ENCODE results near the gene KRTAP4-3.

DNA sequence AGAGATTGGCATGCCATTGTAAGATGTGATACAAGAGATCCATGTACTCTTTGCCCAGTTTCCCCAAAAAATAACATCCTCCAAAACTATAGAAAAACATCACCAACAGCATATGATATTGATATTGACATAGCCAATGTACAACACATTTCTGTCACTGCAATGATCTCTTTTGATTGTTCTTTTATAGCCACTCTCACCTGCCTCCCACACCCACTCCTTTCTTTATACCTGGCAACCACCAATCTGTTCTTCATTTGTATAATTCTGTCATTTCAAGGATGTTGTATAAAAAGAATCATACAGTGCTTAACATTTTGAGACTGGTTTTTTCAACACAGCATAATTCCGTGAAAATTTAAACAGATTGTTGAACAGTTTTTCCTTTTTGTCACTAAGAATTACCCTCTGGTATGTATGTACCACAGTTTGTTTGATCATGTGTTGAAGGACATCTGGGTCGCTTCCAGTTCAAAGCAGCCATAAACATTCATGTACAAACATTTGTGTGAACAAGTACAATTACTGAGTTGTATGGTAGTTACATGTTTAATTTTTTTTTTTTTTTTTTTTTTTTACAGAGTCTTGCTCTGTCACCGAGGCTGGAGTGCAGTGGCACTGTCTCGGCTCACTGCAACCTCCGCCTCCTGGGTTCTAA, 31.5 kb upstream of the KRTAP4-3 start:
- no peak for TF ChIP-seq POLR2A (IDR thresholded peaks at IDR 0.05)
- TF ChIP-seq, protein P1, sequence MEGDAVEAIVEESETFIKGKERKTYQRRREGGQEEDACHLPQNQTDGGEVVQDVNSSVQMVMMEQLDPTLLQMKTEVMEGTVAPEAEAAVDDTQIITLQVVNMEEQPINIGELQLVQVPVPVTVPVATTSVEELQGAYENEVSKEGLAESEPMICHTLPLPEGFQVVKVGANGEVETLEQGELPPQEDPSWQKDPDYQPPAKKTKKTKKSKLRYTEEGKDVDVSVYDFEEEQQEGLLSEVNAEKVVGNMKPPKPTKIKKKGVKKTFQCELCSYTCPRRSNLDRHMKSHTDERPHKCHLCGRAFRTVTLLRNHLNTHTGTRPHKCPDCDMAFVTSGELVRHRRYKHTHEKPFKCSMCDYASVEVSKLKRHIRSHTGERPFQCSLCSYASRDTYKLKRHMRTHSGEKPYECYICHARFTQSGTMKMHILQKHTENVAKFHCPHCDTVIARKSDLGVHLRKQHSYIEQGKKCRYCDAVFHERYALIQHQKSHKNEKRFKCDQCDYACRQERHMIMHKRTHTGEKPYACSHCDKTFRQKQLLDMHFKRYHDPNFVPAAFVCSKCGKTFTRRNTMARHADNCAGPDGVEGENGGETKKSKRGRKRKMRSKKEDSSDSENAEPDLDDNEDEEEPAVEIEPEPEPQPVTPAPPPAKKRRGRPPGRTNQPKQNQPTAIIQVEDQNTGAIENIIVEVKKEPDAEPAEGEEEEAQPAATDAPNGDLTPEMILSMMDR (IDR thresholded peaks at IDR 0.05) = no peak
